Activated T-cell treated with anti-CD3 and anti-CD28 coated beads, Interleukin-2, amount 50 U/mL, for 1 hour (primary cell): ENCODE measurements around the gene GMDS.

Source experiments
- DNase-seq: peaks from one replicate; pipeline ENCODE4 v3.0.0-alpha.2; 2020

GMDS gene

DNA sequence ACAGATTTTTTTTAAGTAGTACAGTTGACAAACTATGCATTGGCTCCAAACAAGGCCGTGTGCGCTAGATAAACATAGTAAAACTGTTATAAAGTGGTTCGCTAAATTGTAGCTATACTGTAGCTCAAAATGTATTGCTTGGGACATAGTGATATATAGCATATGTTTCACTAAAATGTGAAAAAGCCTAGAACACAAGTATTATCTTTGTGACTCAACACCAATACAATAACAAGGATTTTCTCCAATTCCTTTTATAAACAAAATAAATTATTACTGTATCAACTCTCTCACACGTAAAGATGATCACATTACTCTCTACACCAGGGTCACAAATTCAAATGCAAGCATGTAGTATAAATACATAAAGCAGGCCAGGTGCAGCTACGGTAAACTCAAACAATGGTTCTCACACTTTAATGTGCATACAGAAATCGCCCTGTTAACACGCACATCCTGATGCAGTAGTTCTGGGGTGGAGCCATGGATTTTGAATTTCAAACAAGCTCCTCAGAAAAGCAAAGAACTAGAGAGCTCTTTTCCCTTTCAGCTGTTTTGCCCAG is 214.6 kb downstream of the GMDS start:
- no peak for DNase-seq

DNA sequence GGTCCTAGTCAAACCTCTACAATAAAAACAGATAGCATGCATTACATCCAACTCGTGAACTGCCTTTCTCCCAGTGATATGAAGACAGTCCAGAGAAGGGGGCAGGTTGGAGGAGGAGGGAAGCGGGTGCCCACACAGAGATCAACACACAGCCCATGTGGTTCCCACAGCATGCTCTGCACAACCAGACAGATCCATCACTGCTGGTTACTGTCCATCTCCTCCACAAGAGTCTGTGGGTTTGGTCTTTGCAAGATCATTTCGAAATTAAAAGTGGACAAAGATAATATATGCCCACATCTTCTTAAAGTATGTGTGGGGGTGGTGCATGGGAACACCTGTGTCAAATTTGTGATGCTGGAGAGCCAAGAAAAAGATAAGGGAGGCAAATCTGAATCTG is 215.5 kb downstream of the GMDS start:
- no peak for DNase-seq

DNA sequence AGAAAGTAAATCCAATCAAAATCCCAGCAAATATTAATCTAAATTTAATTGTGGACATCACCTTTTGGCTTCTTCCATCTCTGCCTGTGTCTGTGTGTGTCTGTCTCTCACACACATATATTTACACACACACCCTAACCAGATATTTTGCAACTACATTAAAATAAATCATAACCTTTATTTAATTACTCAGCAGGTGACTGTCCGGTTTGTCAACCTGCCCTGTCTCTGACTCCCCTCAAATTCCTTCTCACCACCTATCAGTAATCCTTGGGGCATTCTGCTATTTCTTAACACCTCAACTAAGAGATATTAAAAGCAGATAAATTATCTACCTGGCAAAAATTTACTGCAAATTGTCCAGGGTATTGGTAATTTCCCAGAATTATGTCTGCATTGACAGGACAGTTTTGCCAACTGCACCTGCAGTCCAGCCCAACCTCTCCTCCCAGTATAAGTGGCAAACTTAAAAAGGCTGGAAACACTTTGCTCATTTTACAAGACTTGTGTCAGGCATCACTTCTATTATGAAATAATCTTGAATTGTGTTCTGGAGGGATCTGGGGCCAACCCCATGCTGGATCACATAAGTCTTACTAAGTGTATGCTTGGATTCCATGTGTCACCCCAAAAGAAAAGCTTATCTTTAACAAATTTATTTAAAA is 216.1 kb downstream of the GMDS start:
- DNase-seq, result no peak

DNA sequence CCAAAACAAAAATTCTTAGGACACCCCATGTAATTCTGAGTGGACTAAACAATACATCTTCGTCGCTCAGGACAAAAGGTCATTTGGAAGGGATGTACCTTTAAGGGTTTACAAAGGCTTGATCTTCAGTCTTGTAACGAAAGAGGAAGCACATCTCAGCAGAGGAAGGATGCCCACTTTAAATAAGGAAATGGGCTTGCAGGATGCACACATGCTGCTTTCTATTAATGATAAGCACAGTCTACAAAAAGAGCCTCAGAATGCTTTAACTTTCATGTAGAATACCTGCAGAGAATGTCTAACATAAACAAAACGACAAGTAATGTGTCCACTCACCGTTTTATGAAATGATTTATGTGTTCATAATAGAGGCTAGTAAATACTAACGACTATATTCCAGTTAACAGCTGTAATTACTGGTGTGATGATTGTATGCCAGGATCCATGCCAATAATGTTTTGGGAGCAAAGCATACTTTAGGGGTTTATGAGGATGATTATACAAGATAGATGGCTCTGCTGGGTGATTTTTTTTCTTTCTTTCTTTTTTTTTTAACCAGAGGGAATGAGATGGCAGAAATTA is 216.9 kb downstream of the GMDS start:
- no peak for DNase-seq

DNA sequence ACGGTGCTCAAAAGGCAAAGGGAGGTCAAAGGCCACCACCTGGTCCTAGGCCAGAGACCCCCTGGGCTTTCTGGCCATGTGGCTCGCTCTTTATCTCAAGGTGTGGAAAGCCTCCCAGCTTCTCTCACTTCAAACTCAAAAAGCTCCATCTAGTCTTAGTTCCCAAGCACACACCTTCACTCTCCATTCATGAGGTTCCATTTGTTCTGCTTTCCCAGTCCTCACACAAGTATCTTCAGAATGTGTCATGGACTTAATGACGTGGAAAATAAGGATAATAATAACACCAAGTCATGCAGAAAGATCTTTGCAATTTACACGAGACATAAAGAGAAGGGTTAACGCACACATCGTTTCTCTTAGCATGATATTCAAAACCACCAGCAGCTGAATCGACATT is 219.3 kb downstream of the GMDS start:
- DNase-seq, result no peak

DNA sequence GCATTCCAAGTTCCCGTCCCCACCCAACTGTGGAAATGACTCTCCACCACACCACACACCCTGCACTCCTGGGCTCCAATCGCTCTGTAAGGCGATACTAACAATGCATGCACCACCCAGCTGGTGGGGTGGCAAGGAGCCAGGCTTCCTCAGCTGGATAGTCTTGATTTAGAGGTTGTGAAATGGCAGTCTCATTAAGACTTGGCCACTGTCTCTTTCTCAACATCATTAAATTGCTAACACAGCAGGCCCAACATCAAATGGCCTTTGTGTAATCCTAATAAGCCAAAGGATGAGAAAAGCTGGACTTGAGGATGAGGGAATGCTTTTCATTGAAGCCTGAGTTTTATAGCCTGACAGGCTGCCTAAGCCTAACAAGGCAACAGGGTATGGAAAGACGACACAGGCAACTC is 223.7 kb downstream of the GMDS start:
- DNase-seq, result no peak

DNA sequence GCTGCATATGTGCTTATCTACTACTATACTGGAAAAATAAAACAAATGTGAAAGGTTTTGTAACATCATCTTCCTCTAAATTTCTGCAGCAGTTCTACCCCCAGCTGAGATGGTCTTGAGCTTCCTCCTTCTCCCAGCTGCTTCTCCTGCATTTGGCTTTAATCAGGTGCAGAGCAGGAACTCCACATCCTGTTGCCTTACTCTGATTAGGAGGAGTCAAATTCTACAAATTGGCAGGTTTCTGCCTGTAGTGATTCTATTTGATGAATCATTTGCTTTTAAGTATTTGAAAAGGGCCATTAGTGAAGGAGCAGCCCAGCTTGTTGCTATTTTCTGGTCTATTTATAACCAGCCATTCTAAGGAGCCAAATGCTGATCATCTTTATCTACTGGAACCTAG is 224.5 kb downstream of the GMDS start:
- DNase-seq, result no peak

DNA sequence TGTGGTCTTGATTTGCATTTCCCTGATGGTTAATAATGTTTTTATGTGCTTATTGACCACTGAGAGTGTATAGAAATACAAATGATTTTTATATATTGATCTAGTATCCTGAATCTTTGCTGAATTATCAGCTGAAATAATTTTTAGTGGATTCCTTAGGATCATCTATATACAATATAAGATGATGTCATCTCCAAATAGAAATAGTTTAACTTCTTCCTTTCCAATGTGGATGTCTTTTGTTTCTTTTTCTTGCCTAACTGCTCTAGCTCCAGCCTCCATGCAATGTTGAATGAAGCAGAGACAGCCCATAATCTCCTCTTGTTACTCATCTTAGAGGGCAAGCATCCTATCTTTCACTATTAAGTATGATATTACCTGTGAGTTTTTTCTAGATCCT is 226.4 kb downstream of the GMDS start:
- no peak for DNase-seq

DNA sequence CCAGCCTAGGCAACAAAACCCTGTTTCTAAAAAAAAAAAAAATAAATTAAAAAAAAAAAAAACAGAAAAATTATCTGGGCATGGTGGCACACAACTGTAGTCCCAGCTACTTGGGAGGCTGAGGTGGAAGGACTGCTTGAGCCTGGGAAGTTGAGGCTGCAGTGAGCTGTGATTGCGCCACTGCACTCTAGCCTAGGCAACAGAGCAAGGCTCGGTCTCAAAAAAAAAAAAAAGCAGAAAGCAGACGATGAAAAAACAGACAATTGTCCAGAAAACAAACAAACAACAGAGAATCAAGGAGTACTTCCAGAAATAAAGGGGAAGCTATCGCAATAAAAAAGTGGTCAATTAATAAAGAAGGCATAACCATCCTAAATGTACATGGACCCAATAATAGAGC is 229.4 kb downstream of the GMDS start:
- no peak for DNase-seq

DNA sequence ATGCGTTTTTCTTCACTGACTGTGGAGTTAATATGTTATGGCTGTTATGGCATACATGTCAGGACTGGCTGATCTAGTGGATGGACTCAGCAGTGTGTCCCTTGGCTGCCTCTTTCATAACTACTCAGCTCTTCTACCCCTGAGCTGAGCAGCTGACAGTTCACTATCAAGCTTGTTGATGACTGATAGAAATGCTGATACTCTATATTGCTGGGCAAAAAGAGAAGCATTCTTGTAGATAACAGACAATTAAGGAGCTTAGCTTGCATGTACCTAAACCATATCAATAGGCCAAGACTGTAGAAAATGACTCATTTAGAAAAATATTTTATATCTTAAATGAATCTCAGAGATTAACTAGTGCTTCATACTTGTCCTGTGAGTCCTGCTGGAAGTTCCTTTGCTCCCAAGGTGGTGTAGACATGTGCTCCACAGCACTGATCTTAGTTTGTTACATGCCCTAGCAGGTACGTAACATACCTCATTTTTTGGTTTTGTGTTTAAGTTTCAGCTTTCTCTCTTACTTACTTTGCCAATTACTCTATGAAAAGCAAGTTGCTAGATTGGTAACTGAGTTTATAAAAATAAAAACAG is 236.9 kb downstream of the GMDS start:
- DNase-seq, result no peak

DNA sequence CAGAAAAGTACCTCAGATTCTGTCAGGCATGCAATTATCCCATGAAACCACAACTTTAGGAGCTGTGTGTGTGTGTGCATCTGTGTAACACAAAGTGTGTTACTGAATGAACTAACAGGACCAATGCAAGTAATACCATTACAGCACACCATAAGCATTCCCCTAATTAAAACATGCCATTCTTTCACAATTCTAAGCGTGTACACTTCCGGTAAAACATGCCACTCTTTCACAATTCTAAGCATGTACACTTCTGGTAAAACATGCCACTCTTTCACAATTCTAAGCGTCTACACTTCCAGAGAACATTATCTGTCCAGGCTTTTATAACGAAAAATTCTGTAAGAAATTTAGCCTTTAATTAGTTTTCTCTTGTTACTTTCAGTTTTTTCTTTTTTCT is 238.2 kb downstream of the GMDS start:
- DNase-seq, result no peak

DNA sequence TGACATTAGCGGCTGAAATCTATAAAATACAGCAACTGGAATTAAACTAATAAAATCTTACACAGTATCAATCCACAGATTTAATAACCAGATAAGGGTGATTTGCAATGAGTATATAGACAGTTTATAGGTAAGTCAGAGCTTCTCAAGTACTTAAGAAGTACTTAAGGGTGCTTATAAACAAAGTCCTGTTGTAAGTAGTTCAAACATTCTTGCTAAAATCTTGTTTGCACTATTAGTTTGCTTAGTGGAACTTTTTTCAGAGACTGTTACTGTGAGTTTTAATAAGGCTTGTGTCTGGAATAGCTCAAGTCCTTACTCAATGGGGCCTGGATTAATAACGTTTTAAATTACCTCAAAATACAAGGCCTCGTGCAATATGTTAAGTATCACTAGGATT is 240.5 kb downstream of the GMDS start:
- no peak for DNase-seq

DNA sequence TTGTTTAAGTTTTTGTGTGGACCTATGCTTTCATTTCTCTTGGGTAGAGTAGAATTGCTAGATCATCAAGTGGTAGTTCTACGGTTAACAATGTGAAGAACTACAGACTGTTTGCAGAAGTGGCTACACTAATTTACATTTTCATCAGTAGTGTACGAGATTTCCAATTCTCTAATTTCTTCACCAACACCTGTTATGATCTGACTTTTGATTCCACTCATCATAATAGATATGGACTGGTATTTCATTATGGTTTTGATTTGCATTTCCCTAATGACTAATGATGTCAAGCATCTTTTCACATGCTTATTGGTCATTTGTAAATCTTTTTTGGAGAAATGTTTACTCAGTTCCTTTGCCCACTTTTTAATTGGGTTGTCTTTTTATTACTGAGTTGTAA is 244.4 kb downstream of the GMDS start:
- no peak for DNase-seq

DNA sequence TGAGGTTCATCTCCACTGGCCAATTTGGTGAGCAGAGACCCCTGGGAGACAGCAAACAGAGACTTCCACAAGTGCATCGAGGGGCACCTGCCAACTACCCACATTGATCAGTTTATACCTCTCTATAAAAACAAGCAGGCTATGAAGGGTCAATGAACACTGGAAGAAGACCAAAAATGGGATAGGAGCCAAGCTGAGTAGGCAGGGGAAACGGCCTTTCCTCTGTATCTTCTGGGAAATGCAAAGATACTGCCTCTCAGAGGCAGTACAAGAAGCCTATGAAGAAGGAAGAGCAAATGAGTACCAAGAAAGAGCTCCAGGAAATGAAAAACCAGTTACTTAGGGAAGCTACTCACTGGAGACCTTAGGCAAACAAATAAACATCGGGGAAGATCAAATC is 247.7 kb downstream of the GMDS start:
- no peak for DNase-seq

DNA sequence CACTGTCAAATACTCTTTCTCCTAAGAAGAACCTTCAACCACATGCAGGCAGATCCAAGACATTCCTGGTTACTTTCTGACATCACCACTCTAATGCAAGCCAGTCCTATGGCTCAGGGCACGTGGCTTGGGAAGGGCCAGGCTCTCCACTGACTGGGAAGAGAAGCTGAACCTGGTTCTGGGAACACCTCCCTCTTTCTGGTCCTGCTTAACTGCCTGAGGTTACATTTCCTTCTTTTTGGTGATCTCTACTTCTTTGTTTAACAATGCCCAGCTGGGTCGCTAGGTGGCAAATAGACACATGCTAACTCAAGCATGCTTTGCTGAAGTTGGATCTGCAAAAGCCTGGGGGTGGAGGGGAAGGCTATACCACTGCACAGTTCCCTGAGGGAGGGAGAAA is 249.8 kb downstream of the GMDS start:
- DNase-seq, result no peak

DNA sequence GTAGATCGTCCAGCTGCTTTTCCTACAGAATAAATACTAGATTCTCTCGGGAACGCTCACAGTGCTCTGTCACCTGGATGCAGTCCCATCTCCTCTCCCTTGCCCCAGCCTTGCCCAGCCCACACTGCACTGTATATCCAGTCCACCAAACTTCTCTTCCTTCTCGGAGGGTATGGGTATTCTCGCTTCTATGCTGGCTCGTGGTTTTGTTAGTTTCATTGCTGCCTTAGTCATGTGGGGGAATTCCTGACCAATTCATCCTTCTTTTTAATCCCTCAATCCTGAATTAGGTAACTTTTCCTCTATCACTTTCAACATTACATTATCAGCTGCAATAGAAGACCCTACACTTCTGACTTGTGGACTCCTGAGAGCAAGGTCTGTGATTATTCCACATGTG is 252.4 kb downstream of the GMDS start:
- no peak for DNase-seq

DNA sequence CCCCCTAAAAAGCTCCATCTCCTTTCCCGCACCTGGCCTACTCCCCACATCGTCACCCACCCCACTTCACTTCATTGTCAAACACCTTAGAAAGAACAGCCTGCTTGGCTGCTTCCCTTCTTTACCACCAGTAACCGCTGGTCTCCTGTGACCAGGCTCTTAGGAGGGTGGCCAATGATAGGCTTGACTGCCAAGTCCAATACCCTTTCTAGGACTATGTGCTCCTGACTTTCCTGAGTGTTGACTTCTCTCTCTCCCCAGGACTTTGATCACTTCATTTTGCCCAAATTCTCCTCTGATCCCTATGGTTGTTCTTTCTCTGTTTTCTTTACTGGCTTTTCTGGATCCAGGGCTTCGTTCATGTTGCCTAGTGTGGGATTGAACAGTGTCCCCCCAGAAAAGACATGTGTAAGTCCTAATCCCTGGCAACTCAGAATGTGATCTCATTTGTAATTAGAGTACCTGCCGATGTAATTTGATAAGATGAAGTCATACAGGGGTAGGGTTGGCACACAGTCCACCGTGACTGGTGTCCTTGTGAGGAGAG is 254.0 kb downstream of the GMDS start:
- DNase-seq, result no peak

DNA sequence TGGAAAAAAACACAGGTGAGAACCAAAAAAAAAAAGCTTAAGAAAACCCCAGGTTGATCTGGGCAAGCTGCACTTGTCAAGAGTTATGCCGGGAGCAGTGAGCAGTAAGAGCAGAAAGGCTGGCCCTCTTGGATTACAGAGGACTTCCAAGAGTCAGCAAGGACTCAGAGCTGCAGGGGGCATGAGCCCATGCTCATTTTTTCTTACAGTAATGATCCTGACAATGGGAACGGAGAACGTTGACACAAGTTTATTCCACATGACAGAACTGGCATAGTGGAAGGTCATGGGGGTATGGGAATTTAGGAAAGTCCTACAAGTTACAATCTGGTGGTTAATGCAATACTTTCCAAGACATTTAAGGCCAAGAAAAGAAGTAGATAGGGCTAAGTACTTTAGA is 256.6 kb downstream of the GMDS start:
- DNase-seq, result no peak

DNA sequence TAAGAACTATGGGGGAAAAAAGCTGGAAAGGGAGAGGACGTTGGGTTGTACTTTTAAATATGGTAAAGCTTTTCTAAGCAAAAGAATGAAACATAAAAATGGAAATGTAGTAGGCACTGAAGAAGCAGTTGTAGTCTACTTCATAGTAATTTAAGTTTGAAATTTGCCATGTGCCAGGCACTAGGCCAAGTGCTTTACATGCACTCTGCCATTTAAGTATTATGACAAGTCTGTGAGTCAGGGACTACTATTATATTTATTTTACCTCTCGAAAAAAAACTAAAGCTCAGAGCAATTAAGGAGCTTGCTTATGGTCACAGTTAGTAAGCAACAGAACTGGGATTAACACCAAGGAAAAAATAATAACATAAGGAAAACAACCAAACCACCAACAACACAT is 257.8 kb downstream of the GMDS start:
- DNase-seq, result no peak

DNA sequence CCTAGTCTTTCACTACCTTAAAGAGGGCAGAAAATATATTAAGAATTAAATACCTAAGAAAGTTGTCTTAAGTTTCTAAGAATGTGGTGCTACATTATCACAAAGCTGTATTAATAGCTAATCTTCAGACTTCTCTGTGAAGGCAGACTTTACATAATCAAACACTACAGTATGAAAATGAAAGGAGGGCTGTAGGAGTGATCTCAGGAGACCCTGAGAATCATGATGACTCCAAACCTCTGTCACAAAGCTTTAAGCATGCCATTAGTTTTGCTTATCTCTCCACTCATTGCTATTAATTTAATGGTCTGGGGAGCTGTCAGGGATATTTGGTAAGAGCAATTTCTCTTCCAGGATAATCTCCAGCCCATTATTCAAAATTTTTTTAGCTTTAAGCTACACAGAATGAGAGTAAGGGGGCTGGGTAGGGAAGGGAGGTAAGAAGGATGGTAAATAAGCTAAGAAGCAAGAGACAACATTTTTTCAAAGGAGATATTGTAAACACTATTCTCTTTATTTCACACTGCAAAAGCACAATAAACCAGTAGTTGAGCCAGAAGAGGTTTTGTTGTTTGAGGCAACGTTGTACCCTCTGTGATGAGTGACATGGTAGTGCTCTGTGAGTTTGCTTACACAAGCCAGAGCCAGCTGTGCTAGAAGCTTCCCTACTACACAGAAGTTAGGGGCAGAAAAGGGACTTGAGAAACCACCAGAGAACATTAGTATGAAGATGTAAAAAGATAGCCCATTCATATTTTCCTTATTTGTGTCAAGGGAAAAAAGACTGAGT is 258.8 kb downstream of the GMDS start:
- no peak for DNase-seq

DNA sequence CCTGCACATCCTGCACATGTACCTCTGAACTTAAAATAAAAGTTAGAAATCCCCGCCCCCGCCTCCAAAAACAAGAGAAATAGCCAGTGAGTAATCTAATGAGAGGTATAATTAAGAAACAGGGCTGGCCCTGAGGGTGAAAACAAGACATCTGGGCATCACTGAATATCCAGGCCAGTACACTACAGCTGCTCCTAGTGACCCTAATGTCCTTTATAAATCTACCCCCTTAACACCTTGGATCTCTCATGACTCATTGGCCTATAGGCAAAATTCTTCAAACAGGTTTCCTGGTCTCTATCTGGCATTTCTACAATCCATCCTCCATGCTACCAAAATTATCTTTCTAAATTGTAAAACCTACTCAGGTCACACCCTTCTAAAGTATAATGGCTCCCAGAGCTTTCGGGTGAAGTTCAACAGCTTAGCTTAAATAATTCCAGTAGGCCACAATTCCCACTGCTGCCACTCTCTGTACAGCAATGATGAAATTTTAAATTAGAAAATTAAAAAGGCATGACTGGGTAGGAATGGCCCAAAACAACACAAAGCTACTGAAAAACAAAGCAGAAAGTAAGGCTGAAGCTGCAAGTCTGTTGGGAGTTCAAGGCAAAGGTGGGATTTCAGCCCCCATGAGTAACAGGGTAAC is 260.9 kb downstream of the GMDS start:
- no peak for DNase-seq

DNA sequence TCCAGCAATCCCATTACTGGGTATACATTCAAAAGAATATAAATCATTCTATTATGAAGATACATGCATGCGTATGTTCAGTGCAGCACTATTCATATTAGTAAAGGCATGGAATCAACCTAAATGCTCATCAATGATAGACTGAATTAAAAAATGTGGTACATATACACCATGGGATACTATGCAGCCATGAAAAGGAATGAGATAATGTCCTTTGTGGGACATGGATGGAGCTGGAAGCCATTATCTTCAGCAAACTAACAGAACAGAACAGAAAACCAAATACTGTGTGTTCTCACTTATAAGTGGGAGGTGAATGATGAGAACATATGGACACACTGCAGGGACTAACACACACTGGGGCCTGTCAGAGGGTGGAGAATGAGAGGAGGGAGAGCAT is 261.6 kb downstream of the GMDS start:
- no peak for DNase-seq

DNA sequence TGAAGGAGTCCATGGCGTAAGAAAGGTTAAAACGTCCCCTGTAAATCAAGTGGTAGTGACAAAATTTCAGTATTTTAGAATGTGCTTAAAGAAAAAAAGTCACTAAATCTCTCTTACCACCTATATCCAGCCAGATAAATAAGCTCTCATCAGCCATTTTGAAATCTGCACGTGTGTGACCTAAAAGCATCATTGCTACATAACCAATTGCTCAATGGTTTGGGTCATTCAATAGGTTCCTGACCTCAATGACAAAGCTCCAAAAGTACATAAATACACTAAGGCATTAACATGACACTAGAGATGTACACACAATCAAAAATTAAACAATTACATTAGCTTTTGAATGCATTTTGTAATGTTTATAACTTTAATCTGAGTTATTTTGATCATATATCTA is 272.4 kb downstream of the GMDS start:
- DNase-seq, result no peak
